ENCODE results near the gene PLEKHM3. TPM values are rescaled to one million over a fixed set of nuclear protein-coding genes. Genes with fewer than 3 reads are reported as not detected.

The PLEKHM3 gene
- total RNA-seq, 1 donor from 2014 or later: 6.4 TPM

GRCh38 chr2:207996848-207997247, 28.5 kb downstream of the PLEKHM3 start:
- H3K9me3 Mint-ChIP-seq: no peaks in the 10 kb centered on the region
- no peak for DNase-seq (ENCODE audit: low spot score)
- intact Hi-C loops (cut with micrococcal nuclease): no loop called here
- no peaks in the 10 kb centered on the region for H3K27me3 Mint-ChIP-seq (ENCODE audit: insufficient read depth)
- H3K27ac Mint-ChIP-seq: no peak overlapping the region
- H3K4me1 Mint-ChIP-seq (ENCODE audit: low read depth): no peaks in the 10 kb centered on the region
- H3K36me3 Mint-ChIP-seq (ENCODE audit: low read depth): peaks cover 3% of the 10 kb centered on the region
- H3K4me3 Mint-ChIP-seq: no peak overlapping the region

GRCh38 chr2:207995887-207996286, 29.4 kb downstream of the PLEKHM3 start:
- intact Hi-C loops (cut with micrococcal nuclease): no loop called here
- DNase-seq (ENCODE audit: low spot score): no peak
- Mint-ChIP-seq H3K4me3 (no peak overlapping the region), H3K36me3 (ENCODE audit: low read depth) (peaks cover 3% of the 10 kb centered on the region), H3K4me1 (ENCODE audit: low read depth) (no peaks in the 10 kb centered on the region), H3K27me3 (ENCODE audit: insufficient read depth) (no peaks in the 10 kb centered on the region), H3K27ac (no peak overlapping the region), H3K9me3 (no peaks in the 10 kb centered on the region)

- no peak overlapping the region for H3K4me3 Mint-ChIP-seq
- H3K27ac Mint-ChIP-seq: no peak overlapping the region
- intact Hi-C loops (cut with micrococcal nuclease): no loop called here
- DNase-seq (ENCODE audit: low spot score): no peak
- H3K9me3 Mint-ChIP-seq: no peaks in the 10 kb centered on the region
- no peaks in the 10 kb centered on the region for H3K4me1 Mint-ChIP-seq (ENCODE audit: low read depth)
- H3K27me3 Mint-ChIP-seq (ENCODE audit: insufficient read depth): no peaks in the 10 kb centered on the region
- no peaks in the 10 kb centered on the region for H3K36me3 Mint-ChIP-seq (ENCODE audit: low read depth)
These were observed 32.1 kb downstream of the PLEKHM3 start for GRCh38 chr2:207993151-207993763.

- DNase-seq (ENCODE audit: low spot score): no peak
These were observed 33.4 kb downstream of the PLEKHM3 start for GRCh38 chr2:207991944-207992343.

GRCh38 chr2:207990784-207991183, 34.5 kb downstream of the PLEKHM3 start:
- no peak overlapping the region for H3K4me3 Mint-ChIP-seq
- no peaks in the 10 kb centered on the region for H3K36me3 Mint-ChIP-seq (ENCODE audit: low read depth)
- no peaks in the 10 kb centered on the region for H3K9me3 Mint-ChIP-seq
- DNase-seq (ENCODE audit: low spot score): no peak
- H3K4me1 Mint-ChIP-seq (ENCODE audit: low read depth): no peaks in the 10 kb centered on the region
- intact Hi-C loops (cut with micrococcal nuclease): no loop called here
- H3K27ac Mint-ChIP-seq: no peak overlapping the region
- H3K27me3 Mint-ChIP-seq (ENCODE audit: insufficient read depth): no peaks in the 10 kb centered on the region

More at GRCh38 chr2:207991944-207992343, 33.4 kb downstream of the PLEKHM3 start:
- intact Hi-C loops (cut with micrococcal nuclease): no loop called here
- H3K9me3 Mint-ChIP-seq: no peaks in the 10 kb centered on the region
- no peak overlapping the region for H3K27ac Mint-ChIP-seq
- no peaks in the 10 kb centered on the region for H3K4me1 Mint-ChIP-seq (ENCODE audit: low read depth)
- H3K36me3 Mint-ChIP-seq (ENCODE audit: low read depth): no peaks in the 10 kb centered on the region
- H3K4me3 Mint-ChIP-seq: no peak overlapping the region
- H3K27me3 Mint-ChIP-seq (ENCODE audit: insufficient read depth): no peaks in the 10 kb centered on the region

GRCh38 chr2:207988975-207989374, 36.4 kb downstream of the PLEKHM3 start:
- H3K4me3 Mint-ChIP-seq: no peak overlapping the region
- no peak overlapping the region for H3K27ac Mint-ChIP-seq
- intact Hi-C loops (cut with micrococcal nuclease): no loop called here
- no peak for DNase-seq (ENCODE audit: low spot score)
- H3K36me3 Mint-ChIP-seq (ENCODE audit: low read depth): no peaks in the 10 kb centered on the region
- no peaks in the 10 kb centered on the region for H3K4me1 Mint-ChIP-seq (ENCODE audit: low read depth)
- no peaks in the 10 kb centered on the region for H3K9me3 Mint-ChIP-seq
- H3K27me3 Mint-ChIP-seq (ENCODE audit: insufficient read depth): no peaks in the 10 kb centered on the region

GRCh38 chr2:207987025-207987716, 38.2 kb downstream of the PLEKHM3 start:
- Mint-ChIP-seq H3K9me3 (no peaks in the 10 kb centered on the region), H3K27me3 (ENCODE audit: insufficient read depth) (no peaks in the 10 kb centered on the region), H3K4me3 (no peak overlapping the region), H3K36me3 (ENCODE audit: low read depth) (no peaks in the 10 kb centered on the region), H3K4me1 (ENCODE audit: low read depth) (no peaks in the 10 kb centered on the region), H3K27ac (no peak overlapping the region)
- no peak for DNase-seq (ENCODE audit: low spot score)
- intact Hi-C loops (cut with micrococcal nuclease): no loop called here

- Mint-ChIP-seq H3K36me3 (ENCODE audit: low read depth) (no peaks in the 10 kb centered on the region), H3K27ac (no peak overlapping the region), H3K27me3 (ENCODE audit: insufficient read depth) (no peaks in the 10 kb centered on the region), H3K9me3 (no peaks in the 10 kb centered on the region), H3K4me3 (no peak overlapping the region), H3K4me1 (ENCODE audit: low read depth) (no peaks in the 10 kb centered on the region)
- intact Hi-C loops (cut with micrococcal nuclease): no loop called here
- no peak for DNase-seq (ENCODE audit: low spot score)
These were observed 40.4 kb downstream of the PLEKHM3 start for GRCh38 chr2:207984765-207985480.

GRCh38 chr2:207983641-207984042, 41.7 kb downstream of the PLEKHM3 start:
- intact Hi-C loops (cut with micrococcal nuclease): no loop called here
- no peaks in the 10 kb centered on the region for H3K27me3 Mint-ChIP-seq (ENCODE audit: insufficient read depth)
- no peaks in the 10 kb centered on the region for H3K36me3 Mint-ChIP-seq (ENCODE audit: low read depth)
- H3K4me3 Mint-ChIP-seq: no peak overlapping the region
- H3K9me3 Mint-ChIP-seq: no peaks in the 10 kb centered on the region
- no peak for DNase-seq (ENCODE audit: low spot score)
- H3K27ac Mint-ChIP-seq: no peak overlapping the region
- no peaks in the 10 kb centered on the region for H3K4me1 Mint-ChIP-seq (ENCODE audit: low read depth)

- Mint-ChIP-seq H3K4me3 (no peak overlapping the region), H3K36me3 (ENCODE audit: low read depth) (no peaks in the 10 kb centered on the region), H3K27ac (no peak overlapping the region), H3K4me1 (ENCODE audit: low read depth) (no peaks in the 10 kb centered on the region), H3K9me3 (no peaks in the 10 kb centered on the region), H3K27me3 (ENCODE audit: insufficient read depth) (no peaks in the 10 kb centered on the region)
- DNase-seq (ENCODE audit: low spot score): no peak
- intact Hi-C loops (cut with micrococcal nuclease): no loop called here
These were observed 47.0 kb downstream of the PLEKHM3 start for GRCh38 chr2:207978177-207978948.

- DNase-seq (ENCODE audit: low spot score): no peak
- Mint-ChIP-seq H3K4me3 (no peak overlapping the region), H3K27ac (no peak overlapping the region), H3K9me3 (no peaks in the 10 kb centered on the region), H3K4me1 (ENCODE audit: low read depth) (peaks cover 3% of the 10 kb centered on the region), H3K27me3 (ENCODE audit: insufficient read depth) (no peaks in the 10 kb centered on the region), H3K36me3 (ENCODE audit: low read depth) (peaks cover 2% of the 10 kb centered on the region)
- intact Hi-C loops (cut with micrococcal nuclease): no loop called here
These were observed 49.4 kb downstream of the PLEKHM3 start for GRCh38 chr2:207975921-207976320.

- H3K9me3 Mint-ChIP-seq: no peaks in the 10 kb centered on the region
- H3K4me3 Mint-ChIP-seq: no peak overlapping the region
- DNase-seq (ENCODE audit: low spot score): no peak
- intact Hi-C loops (cut with micrococcal nuclease): loop anchor here (5.0 kb wide), 1 partner anchor 207 kb away; the partner anchor contains the start of gene FZD5
- peaks cover 4% of the 10 kb centered on the region for H3K4me1 Mint-ChIP-seq (ENCODE audit: low read depth)
- H3K27ac Mint-ChIP-seq: no peak overlapping the region
- peaks cover 2% of the 10 kb centered on the region for H3K36me3 Mint-ChIP-seq (ENCODE audit: low read depth)
- no peaks in the 10 kb centered on the region for H3K27me3 Mint-ChIP-seq (ENCODE audit: insufficient read depth)
These were observed 51.1 kb downstream of the PLEKHM3 start for GRCh38 chr2:207974216-207974605.

GRCh38 chr2:207970826-207971180, 54.5 kb downstream of the PLEKHM3 start:
- peaks cover 2% of the 10 kb centered on the region for H3K36me3 Mint-ChIP-seq (ENCODE audit: low read depth)
- no peak overlapping the region for H3K4me3 Mint-ChIP-seq
- intact Hi-C loops (cut with micrococcal nuclease): loop anchor here (5.0 kb wide), 1 partner anchor 204 kb away; the partner anchor contains the start of gene FZD5
- H3K27ac Mint-ChIP-seq: no peak overlapping the region
- H3K27me3 Mint-ChIP-seq (ENCODE audit: insufficient read depth): no peaks in the 10 kb centered on the region
- peaks cover 4% of the 10 kb centered on the region for H3K4me1 Mint-ChIP-seq (ENCODE audit: low read depth)
- H3K9me3 Mint-ChIP-seq: no peaks in the 10 kb centered on the region
- DNase-seq (ENCODE audit: low spot score): no peak
